Lower lobe of right lung (tissue), 2 donors: Measurements from ENCODE around the gene TTR. TPM values are rescaled to one million over a fixed set of nuclear protein-coding genes. Genes with fewer than 3 reads are reported as not detected.

Experiments
- ATAC-seq, 2 donors: fragments of 200-7000 bp; cut with Tn5 transposase; one replicate each; pipeline ENCODE4 v1.9.1; 2020 to 2022; ENCODE audit warnings: mild to moderate bottlenecking in 2 of 2, moderate library complexity in 2 of 2
- DNase-seq: peaks from one replicate; pipeline ENCODE4 v3.0.0-alpha.2; 2020
- H3K27ac ChIP-seq: fragments of 200-600 bp; one replicate; pipeline ENCODE4 v1.8.0; 2022
- H3K27me3 ChIP-seq: fragments of 200-600 bp; one replicate; pipeline ENCODE4 v1.8.0; 2022; ENCODE audit warnings: low read depth
- H3K36me3 ChIP-seq: fragments of 200-600 bp; one replicate; pipeline ENCODE4 v1.8.0; 2022; ENCODE audit warnings: mild to moderate bottlenecking
- H3K4me1 ChIP-seq: fragments of 200-600 bp; one replicate; pipeline ENCODE4 v1.8.0; 2022
- H3K4me3 ChIP-seq: fragments of 200-600 bp; one replicate; pipeline ENCODE4 v1.8.0; 2022; ENCODE audit warnings: mild to moderate bottlenecking
- H3K9me3 ChIP-seq: fragments of 200-600 bp; one replicate; pipeline ENCODE4 v1.8.0; 2022
- intact Hi-C: fragments of 100-400 bp; cut with DNase I; formaldehyde crosslinking; loops from one replicate; pipeline ENCODE4 v1.11.0; 2022
- total RNA-seq: library from RNA; stranded (reverse); fragmentation: NEBNext Ultra II Directional; extraction: Animal tissue kit (Norgen Biotek cat#: 25700); gene quantifications from one replicate; pipeline ENCODE4 v1.2.1, GENCODE V29; 2021
- TF ChIP-seq, protein P1 (sequence below): fragments of 200-600 bp; IDR thresholded peaks from one replicate; pipeline ENCODE4 v1.8.0; 2022; ENCODE audit warnings: antibody characterized with exemption, mild to moderate bottlenecking
- donor health status: DM: no; HTN: yes; CAD: no; lungs with severe emphysema.

TTR gene
- total RNA-seq, 1 donor from 2014 or later, result not detected

DNA sequence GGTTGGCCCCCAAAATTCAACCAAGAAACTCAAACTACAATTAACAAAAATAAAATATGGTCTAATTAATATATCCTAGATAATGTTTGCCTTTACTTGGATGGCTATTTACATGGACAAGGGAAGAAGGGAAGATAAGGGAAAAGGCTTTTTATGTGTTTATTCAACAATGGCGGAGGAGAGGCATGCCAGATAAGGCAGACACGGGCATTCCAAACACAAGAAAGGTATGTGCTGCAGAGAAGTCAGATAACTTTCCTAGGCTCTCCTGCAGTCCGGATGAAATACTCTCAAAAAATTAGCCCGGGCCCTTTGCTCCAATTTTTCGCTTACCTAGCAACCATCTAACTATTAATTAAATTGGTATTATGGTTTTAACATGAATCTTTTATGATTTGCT is 5.1 kb upstream of the TTR start:
- intact Hi-C loops, result no loop called here
- Histone ChIP-seq H3K36me3 (no peaks in the 10 kb centered on the region), H3K4me1 (no peaks in the 10 kb centered on the region), H3K4me3 (no peak overlapping the region), H3K9me3 (no peaks in the 10 kb centered on the region), H3K27me3 (no peaks in the 10 kb centered on the region), H3K27ac (no peak overlapping the region)
- TF ChIP-seq, protein P1, sequence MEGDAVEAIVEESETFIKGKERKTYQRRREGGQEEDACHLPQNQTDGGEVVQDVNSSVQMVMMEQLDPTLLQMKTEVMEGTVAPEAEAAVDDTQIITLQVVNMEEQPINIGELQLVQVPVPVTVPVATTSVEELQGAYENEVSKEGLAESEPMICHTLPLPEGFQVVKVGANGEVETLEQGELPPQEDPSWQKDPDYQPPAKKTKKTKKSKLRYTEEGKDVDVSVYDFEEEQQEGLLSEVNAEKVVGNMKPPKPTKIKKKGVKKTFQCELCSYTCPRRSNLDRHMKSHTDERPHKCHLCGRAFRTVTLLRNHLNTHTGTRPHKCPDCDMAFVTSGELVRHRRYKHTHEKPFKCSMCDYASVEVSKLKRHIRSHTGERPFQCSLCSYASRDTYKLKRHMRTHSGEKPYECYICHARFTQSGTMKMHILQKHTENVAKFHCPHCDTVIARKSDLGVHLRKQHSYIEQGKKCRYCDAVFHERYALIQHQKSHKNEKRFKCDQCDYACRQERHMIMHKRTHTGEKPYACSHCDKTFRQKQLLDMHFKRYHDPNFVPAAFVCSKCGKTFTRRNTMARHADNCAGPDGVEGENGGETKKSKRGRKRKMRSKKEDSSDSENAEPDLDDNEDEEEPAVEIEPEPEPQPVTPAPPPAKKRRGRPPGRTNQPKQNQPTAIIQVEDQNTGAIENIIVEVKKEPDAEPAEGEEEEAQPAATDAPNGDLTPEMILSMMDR, result no peak
- ATAC-seq (no peak), DNase-seq (no peak)

DNA sequence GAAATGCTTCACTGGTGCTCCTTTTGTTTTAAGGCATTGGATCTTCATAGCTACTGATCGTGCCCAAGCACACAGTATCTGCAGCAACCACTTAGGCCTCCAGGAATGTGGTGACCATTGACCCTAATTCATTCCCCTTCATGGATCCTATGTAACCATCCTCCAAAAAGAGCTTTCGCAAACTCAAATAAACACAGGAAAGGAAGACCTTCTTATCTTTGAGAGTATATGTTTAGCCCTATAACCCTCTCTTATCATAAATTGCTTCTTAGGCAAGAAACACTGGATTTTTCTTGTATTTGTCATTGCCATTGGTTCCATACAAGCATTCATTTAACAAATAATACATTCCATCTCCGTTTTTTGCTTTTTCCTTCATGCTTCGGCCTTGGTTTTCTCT is 4.1 kb upstream of the TTR start:
- ATAC-seq, result no peak
- Histone ChIP-seq H3K27ac (no peak overlapping the region), H3K4me1 (no peaks in the 10 kb centered on the region), H3K9me3 (no peaks in the 10 kb centered on the region), H3K4me3 (no peak overlapping the region), H3K27me3 (no peaks in the 10 kb centered on the region), H3K36me3 (no peaks in the 10 kb centered on the region)
- intact Hi-C loops, result no loop called here
- no peak for DNase-seq
- TF ChIP-seq, protein P1, result no peak

DNA sequence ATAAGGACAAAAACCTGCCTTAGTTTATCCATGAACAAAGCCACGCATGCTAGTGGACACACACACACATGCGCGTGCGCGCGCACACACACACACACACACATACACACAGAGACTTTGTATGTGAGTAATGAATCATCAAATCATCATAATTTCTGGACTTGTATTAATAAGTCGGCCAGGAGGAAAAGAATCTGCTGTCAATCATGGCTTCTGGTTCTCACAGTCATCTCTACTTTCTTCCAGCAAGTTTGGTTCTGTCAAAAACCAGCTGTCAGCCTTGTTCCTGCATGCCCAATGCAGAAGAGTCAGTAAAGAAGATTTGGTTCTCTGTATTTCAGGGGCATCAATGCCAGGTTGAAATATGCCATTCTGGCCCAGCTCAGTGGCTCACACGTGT is 1.1 kb upstream of the TTR start:
- Histone ChIP-seq H3K27me3 (no peaks in the 10 kb centered on the region), H3K4me3 (no peak overlapping the region), H3K36me3 (no peaks in the 10 kb centered on the region), H3K9me3 (no peaks in the 10 kb centered on the region), H3K4me1 (no peaks in the 10 kb centered on the region), H3K27ac (no peak overlapping the region)
- ATAC-seq (no peak), DNase-seq (no peak)
- intact Hi-C loops, result no loop called here
- TF ChIP-seq, protein P1, result no peak

DNA sequence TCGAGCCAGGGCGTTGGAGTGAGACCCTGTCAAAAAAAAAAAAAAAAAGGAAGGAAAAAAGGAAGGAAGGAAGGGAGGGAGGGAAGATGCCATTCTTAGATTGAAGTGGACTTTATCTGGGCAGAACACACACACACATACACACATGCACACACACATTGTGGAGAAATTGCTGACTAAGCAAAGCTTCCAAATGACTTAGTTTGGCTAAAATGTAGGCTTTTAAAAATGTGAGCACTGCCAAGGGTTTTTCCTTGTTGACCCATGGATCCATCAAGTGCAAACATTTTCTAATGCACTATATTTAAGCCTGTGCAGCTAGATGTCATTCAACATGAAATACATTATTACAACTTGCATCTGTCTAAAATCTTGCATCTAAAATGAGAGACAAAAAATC is 564 bp upstream of the TTR start:
- no peaks in the 10 kb centered on the region for H3K4me1 ChIP-seq
- intact Hi-C loops, result no loop called here
- no peaks in the 10 kb centered on the region for H3K27me3 ChIP-seq
- H3K9me3 ChIP-seq, result no peaks in the 10 kb centered on the region
- no peak for DNase-seq
- TF ChIP-seq, protein P1, result no peak
- no peaks in the 10 kb centered on the region for H3K36me3 ChIP-seq
- H3K4me3 ChIP-seq, result no peak overlapping the region
- no peak for ATAC-seq
- no peak overlapping the region for H3K27ac ChIP-seq

DNA sequence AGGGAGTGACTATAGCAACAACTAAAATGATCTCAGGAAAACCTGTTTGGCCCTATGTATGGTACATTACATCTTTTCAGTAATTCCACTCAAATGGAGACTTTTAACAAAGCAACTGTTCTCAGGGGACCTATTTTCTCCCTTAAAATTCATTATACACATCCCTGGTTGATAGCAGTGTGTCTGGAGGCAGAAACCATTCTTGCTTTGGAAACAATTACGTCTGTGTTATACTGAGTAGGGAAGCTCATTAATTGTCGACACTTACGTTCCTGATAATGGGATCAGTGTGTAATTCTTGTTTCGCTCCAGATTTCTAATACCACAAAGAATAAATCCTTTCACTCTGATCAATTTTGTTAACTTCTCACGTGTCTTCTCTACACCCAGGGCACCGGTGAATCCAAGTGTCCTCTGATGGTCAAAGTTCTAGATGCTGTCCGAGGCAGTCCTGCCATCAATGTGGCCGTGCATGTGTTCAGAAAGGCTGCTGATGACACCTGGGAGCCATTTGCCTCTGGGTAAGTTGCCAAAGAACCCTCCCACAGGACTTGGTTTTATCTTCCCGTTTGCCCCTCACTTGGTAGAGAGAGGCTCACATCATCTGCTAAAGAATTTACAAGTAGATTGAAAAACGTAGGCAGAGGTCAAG is 955 bp downstream of the TTR start:
- H3K27me3 ChIP-seq, result no peaks in the 10 kb centered on the region
- no peaks in the 10 kb centered on the region for H3K4me1 ChIP-seq
- H3K27ac ChIP-seq, result no peak overlapping the region
- H3K4me3 ChIP-seq, result no peak overlapping the region
- intact Hi-C loops, result no loop called here
- DNase-seq (no peak), ATAC-seq (no peak)
- H3K36me3 ChIP-seq, result no peaks in the 10 kb centered on the region
- no peaks in the 10 kb centered on the region for H3K9me3 ChIP-seq
- TF ChIP-seq, protein P1, result no peak
